ENCODE results near the gene ZFP1.
"Not testable (repeated sequence)": the region's sequence is repeated elsewhere in the genome, so short reads cannot be mapped to it uniquely, and the experiment has no call there.

Gene ZFP1

DNA sequence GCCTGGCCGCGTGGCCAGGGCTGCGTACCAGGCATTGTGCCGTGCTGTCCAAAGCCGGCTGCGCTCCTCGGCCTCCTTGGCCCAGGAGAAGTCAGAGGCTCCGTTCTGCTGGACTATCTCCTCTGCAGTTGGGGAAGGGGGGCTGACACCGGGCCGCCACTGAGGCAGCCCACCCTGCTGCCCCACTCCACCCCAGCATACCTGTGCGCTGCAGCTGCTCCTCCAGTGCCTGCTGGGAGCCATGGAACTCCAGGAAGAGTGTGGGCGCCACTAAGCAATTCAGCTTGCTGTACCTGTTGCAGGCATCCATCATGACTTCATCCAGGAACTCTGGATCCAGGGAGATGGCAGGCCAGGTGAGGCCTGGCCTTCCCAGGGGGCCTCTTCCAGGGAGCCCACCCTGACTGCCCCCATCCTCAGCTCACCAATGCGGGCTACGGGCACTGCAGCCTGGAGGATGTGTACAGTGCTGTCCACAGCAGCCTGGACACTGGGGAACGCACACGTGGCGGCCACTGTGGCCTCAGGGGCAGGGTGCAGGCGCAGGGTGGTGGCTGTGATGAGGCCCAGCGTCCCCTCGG lies 34.7 kb upstream of the ZFP1 start:
- no peak for DNase-seq (ENCODE audit: low spot score)

- no peak for DNase-seq (ENCODE audit: low spot score)
Observed at GRCh38 chr16:75114179-75114945, 34.0 kb upstream of the ZFP1 start.

- no peak for DNase-seq (ENCODE audit: low spot score)
Observed at GRCh38 chr16:75114946-75115825, 33.1 kb upstream of the ZFP1 start.

GRCh38 chr16:75116081-75116910 lies 32.0 kb upstream of the ZFP1 start, which contains the start of gene LDHD:
LDHD (minus strand) TSS chr16:75116780; CDS start chr16:75116720, 60 bp downstream.
- peak; percentile 97 for DNase-seq (ENCODE audit: low spot score)

- no peak for DNase-seq (ENCODE audit: low spot score)
Observed at GRCh38 chr16:75116911-75117245, 31.4 kb upstream of the ZFP1 start.

- DNase-seq (ENCODE audit: low spot score): no peak
Observed at GRCh38 chr16:75118943-75119539, 29.3 kb upstream of the ZFP1 start.

GRCh38 chr16:75120253-75120652 lies 28.1 kb upstream of the ZFP1 start:
- DNase-seq (ENCODE audit: low spot score): no peak

GRCh38 chr16:75121949-75122568 lies 26.3 kb upstream of the ZFP1 start:
- no peak for DNase-seq (ENCODE audit: low spot score)

GRCh38 chr16:75122609-75123008 lies 25.7 kb upstream of the ZFP1 start:
- no peak for DNase-seq (ENCODE audit: low spot score)

GRCh38 chr16:75127713-75128415 lies 20.5 kb upstream of the ZFP1 start:
- DNase-seq (ENCODE audit: low spot score): no peak

DNA sequence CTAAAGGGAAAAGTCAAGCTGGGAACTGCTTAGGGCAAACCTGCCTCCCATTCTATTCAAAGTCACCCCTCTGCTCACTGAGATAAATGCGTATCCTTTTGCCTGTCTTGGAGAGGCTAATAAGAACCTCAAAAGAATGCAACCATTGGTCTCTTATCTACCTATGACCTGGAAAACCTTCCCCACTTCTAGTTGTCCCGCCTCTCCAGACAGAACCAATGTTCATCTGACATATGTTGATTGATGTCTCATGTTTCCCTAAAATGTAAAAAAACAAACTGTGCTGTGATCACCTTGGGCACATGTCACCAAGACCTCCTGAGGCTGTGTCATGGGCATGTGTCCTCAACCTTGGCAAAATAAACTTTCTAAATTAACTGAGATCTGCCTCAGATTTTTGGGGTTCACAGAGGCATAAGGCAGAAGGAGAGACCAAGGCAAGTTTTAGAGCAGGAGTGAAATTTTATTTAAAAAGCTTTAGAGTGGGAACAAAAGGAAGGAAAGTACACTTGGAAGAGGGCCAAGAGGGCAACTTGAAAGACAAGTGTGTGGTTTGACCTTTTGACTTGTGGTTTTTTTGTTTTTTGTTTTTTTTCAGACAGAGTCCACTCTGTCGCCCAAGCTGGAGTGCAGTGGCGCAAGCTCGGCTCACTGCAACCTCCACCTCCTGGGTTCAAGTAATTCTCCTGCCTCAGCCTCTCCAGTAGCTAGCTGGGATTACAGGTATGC lies 18.7 kb upstream of the ZFP1 start:
- DNase-seq (ENCODE audit: low spot score): not testable (repeated sequence)

- no peak for DNase-seq (ENCODE audit: low spot score)
Observed at GRCh38 chr16:75130150-75130771, 18.1 kb upstream of the ZFP1 start.

DNA sequence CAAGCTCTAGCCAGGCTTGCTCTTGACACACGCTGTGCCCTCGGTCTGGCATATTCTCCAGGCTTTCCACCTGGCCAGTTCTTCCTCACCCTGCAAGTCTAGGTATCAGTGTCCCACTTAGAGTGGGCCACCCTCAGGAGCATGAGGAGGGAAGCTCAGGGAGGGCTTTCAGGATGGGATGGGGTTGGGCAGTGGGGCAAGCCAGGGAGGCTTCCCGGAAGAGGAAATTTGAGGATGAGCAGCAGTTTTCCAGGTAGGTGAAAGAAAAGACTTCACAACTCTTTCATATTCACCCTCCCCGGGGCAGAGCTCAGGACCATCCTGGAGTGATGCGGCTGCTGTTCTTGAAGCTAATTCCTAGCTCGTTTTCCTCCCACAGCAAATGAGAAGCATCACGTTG lies 17.2 kb upstream of the ZFP1 start:
- no peak for DNase-seq (ENCODE audit: low spot score)

- no peak for DNase-seq (ENCODE audit: low spot score)
Observed at GRCh38 chr16:75138233-75138632, 10.1 kb upstream of the ZFP1 start.

- DNase-seq (ENCODE audit: low spot score): no peak
Observed at GRCh38 chr16:75138636-75139035, 9.7 kb upstream of the ZFP1 start.

DNA sequence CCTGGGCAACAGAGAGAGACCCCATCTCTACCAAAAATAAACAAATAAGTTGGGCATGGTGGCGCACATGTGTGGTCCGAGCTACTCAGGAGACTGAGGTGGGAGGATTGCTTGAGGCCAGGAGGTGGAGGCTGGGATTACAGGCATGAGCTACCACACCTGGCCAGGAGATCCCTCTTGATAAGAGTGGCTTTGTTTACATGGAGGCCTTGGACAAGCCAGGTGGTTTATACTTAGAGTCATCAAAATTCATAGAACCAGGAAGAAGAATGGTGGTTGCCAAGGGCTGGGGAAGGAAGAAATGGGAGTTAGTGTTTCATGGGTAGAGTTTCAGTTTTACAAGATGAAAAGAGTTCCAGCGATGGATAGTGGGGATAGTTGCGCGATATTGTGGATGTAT lies 8.8 kb upstream of the ZFP1 start:
- DNase-seq (ENCODE audit: low spot score): no peak

GRCh38 chr16:75143941-75144340 lies 4.4 kb upstream of the ZFP1 start:
- DNase-seq (ENCODE audit: low spot score): no peak

DNA sequence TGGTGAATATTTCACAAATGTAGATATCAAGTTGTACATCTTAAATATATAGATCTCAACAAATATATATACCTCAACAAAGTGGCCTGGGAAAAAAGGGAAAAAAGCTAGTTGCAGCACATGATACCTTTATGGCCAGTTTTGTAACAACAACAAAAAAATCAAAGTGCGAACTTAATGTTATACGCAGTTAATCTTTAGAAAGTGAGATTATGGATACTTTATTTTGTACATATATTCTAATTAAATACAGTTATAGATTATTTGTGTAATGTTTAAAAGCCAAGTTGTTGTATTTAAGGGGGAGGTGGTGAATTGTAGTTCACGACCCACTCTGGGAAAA lies 385 bp upstream of the ZFP1 start:
- no peak for DNase-seq (ENCODE audit: low spot score)

GRCh38 chr16:75151798-75152197 lies 3.5 kb downstream of the ZFP1 start:
- no peak for DNase-seq (ENCODE audit: low spot score)

Measured in Ammon's horn (tissue), 1 donor.